Naive B cell (primary cell): ENCODE results near the gene AFM. TPM values are rescaled to one million over a fixed set of nuclear protein-coding genes. Genes with fewer than 3 reads are reported as not detected.

Experiments
- ATAC-seq, 2 donors: fragments of 150-1000 bp; cut with Tn5 transposase; 2 replicates each; pipeline ENCODE4 v1.10.0; 2021; ENCODE audit warnings: low read depth in 2 of 2, mild to moderate bottlenecking in 2 of 2, moderate library complexity in 2 of 2
- DNase-seq: peaks from one replicate; pipeline ENCODE4 v3.0.0; 2022
- H3K27ac Mint-ChIP-seq, 6 donors: one replicate each; pipeline ENCODE4 v1.8.0; 2020 to 2022; ENCODE audit warnings: mild to moderate bottlenecking in 6 of 6, mixed read lengths in 6 of 6, moderate library complexity in 5 of 6, inconsistent platforms in 2 of 6
- H3K27me3 Mint-ChIP-seq, 3 donors: one replicate each; pipeline ENCODE4 v1.8.0; 2021 to 2022; ENCODE audit warnings: mixed read lengths in 3 of 3, mild to moderate bottlenecking in 1 of 3
- H3K36me3 Mint-ChIP-seq, 2 donors: one replicate each; pipeline ENCODE4 v1.8.0; 2020 to 2022; ENCODE audit warnings: mixed read lengths in 2 of 2, inconsistent platforms in 1 of 2, mild to moderate bottlenecking in 1 of 2
- H3K4me1 Mint-ChIP-seq, 3 donors: one replicate each; pipeline ENCODE4 v1.8.0; 2020 to 2022; ENCODE audit warnings: mixed read lengths in 3 of 3, inconsistent platforms in 1 of 3, mild to moderate bottlenecking in 1 of 3, moderate library complexity in 1 of 3
- H3K4me3 Mint-ChIP-seq, 8 donors: one replicate each; pipeline ENCODE4 v1.8.0; 2020 to 2022; ENCODE audit warnings: mild to moderate bottlenecking in 8 of 8, mixed read lengths in 8 of 8, moderate library complexity in 8 of 8, inconsistent platforms in 2 of 8
- H3K9me3 Mint-ChIP-seq, 7 donors: one replicate each; pipeline ENCODE4 v1.8.0; 2020 to 2022; ENCODE audit warnings: mixed read lengths in 7 of 7, mild to moderate bottlenecking in 5 of 7, inconsistent platforms in 2 of 7, moderate library complexity in 1 of 7
- polyA plus RNA-seq, 6 donors: library from polyadenylated mRNA; unstranded; fragments of 300-500 nt; fragmentation: Illumina TruSeq; gene quantifications; one replicate each; pipeline ENCODE4 v1.2.3, GENCODE V29; 2021; ENCODE audit warnings: low read depth in 6 of 6

AFM gene
- polyA plus RNA-seq, 6 donors from 2014 or later: not detected

GRCh38 chr4:73499996-73500765 lies 18.6 kb downstream of the AFM start:
- H3K36me3 Mint-ChIP-seq: no peaks in the 10 kb centered on the region
- H3K4me3 Mint-ChIP-seq: no peak overlapping the region
- H3K9me3 Mint-ChIP-seq: no peaks in the 10 kb centered on the region
- H3K27me3 Mint-ChIP-seq: no peaks in the 10 kb centered on the region
- H3K27ac Mint-ChIP-seq: no peak overlapping the region
- DNase-seq: no peak
- H3K4me1 Mint-ChIP-seq: no peaks in the 10 kb centered on the region
- no peak for ATAC-seq

DNA sequence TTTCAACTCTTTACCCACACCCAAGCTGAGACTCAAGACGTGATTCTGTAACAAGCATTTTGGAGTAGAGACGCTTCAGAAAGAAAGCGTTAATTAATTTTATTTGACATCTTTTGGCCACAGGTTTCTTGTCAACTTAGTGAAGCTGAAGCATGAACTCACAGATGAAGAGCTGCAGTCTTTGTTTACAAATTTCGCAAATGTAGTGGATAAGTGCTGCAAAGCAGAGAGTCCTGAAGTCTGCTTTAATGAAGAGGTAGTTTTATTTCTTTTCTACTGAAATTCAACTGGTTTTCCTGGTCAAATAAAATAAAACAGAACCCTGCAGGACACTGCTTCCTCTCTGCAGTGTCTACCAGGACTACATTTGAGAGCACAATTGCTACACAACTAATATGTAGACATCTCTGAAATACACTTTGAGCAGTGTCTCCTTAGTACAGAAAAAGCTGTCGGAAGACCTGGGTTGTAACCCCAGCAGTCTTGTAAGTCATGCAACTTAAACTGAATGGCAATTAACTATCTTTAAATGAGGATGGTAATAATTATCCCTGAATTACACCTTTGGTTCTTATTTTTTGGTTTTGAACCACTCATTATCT lies 20.2 kb downstream of the AFM start:
- Mint-ChIP-seq H3K27me3 (peaks cover 0 to 4% (median 0%) of the 10 kb centered on the region in 3 donors), H3K27ac (peak overlapping the region in 1 of 6 donors; percentile 7), H3K4me3 (no peak overlapping the region), H3K36me3 (no peaks in the 10 kb centered on the region), H3K4me1 (no peaks in the 10 kb centered on the region), H3K9me3 (no peaks in the 10 kb centered on the region)
- DNase-seq: no peak
- no peak for ATAC-seq

DNA sequence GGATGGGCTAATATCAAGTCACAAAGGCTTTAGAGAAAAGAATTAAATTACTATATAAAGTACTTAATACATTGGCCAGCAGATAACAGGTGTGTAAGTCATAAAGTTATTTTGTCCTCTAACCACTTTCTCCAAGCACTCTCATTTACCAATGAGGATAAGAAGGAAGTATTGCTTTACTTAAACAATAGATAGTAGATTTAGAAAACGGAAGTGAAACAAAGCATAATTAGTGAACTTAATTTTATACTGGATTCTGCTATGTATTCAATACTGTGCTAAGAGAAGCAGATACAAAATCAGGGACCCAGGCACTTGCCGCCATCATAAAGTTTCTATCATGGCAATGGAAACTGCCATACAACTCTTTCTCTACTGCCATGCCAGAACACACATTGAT lies 24.0 kb downstream of the AFM start:
- H3K36me3 Mint-ChIP-seq: no peaks in the 10 kb centered on the region
- H3K4me3 Mint-ChIP-seq: no peak overlapping the region
- no peaks in the 10 kb centered on the region for H3K4me1 Mint-ChIP-seq
- H3K9me3 Mint-ChIP-seq: no peaks in the 10 kb centered on the region
- peaks cover 0 to 4% (median 0%) of the 10 kb centered on the region in 3 donors for H3K27me3 Mint-ChIP-seq
- no peak for ATAC-seq
- no peak for DNase-seq
- H3K27ac Mint-ChIP-seq: no peak overlapping the region

GRCh38 chr4:73507541-73507940 lies 26.0 kb downstream of the AFM start:
- Mint-ChIP-seq H3K36me3 (no peaks in the 10 kb centered on the region), H3K27me3 (peaks cover 0 to 4% (median 0%) of the 10 kb centered on the region in 3 donors), H3K27ac (no peak overlapping the region), H3K4me3 (no peak overlapping the region), H3K9me3 (no peaks in the 10 kb centered on the region), H3K4me1 (no peaks in the 10 kb centered on the region)
- no peak for DNase-seq
- no peak for ATAC-seq

- no peaks in the 10 kb centered on the region for H3K36me3 Mint-ChIP-seq
- ATAC-seq: no peak
- no peak for DNase-seq
- no peaks in the 10 kb centered on the region for H3K9me3 Mint-ChIP-seq
- H3K27ac Mint-ChIP-seq: peak overlapping the region in 1 of 6 donors; percentile 26
- no peaks in the 10 kb centered on the region for H3K4me1 Mint-ChIP-seq
- no peak overlapping the region for H3K4me3 Mint-ChIP-seq
- H3K27me3 Mint-ChIP-seq: peaks cover 0 to 4% (median under 1%) of the 10 kb centered on the region in 3 donors
These were observed 27.1 kb downstream of the AFM start for GRCh38 chr4:73508651-73509050.

- no peak for ATAC-seq
- H3K36me3 Mint-ChIP-seq: no peaks in the 10 kb centered on the region
- peaks cover 0 to 4% (median 1%) of the 10 kb centered on the region in 7 donors for H3K9me3 Mint-ChIP-seq
- H3K27me3 Mint-ChIP-seq: peaks cover 6 to 38% (median 13%) of the 10 kb centered on the region in 3 donors
- DNase-seq: no peak
- no peak overlapping the region for H3K4me3 Mint-ChIP-seq
- no peaks in the 10 kb centered on the region for H3K4me1 Mint-ChIP-seq
- H3K27ac Mint-ChIP-seq: no peak overlapping the region
These were observed 36.8 kb downstream of the AFM start for GRCh38 chr4:73518340-73518739.

DNA sequence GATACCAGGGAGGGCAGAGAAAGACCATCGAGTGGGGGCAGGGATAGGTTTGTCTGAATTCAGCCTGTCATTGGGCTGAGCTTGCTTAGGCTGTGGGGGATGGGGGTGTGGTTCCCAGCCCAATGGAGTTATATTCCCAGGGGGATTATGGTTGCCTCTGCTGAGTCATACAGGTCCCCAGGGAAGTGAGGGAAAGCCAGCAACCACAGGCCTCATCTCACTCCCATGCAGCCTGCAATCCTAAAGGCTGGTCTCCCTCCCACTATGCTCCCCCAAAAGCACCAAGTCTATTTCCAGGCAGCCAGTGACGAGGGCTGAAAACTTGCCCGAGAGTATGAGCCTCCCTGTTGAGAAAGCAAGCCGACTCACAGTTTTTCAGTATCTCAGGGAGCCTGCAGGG lies 39.3 kb downstream of the AFM start:
- no peaks in the 10 kb centered on the region for H3K36me3 Mint-ChIP-seq
- H3K4me3 Mint-ChIP-seq: no peak overlapping the region
- peaks cover 0 to 4% (median 1%) of the 10 kb centered on the region in 7 donors for H3K9me3 Mint-ChIP-seq
- H3K27me3 Mint-ChIP-seq: peaks cover 6 to 21% (median 7%) of the 10 kb centered on the region in 3 donors
- ATAC-seq (no peak), DNase-seq (no peak)
- H3K27ac Mint-ChIP-seq: no peak overlapping the region
- no peaks in the 10 kb centered on the region for H3K4me1 Mint-ChIP-seq

GRCh38 chr4:73523126-73523525 lies 41.6 kb downstream of the AFM start:
- Mint-ChIP-seq H3K27me3 (peaks cover 0 to 6% (median 6%) of the 10 kb centered on the region in 3 donors), H3K4me1 (no peaks in the 10 kb centered on the region), H3K36me3 (no peaks in the 10 kb centered on the region), H3K9me3 (peaks cover 0 to 4% (median 0%) of the 10 kb centered on the region in 7 donors), H3K27ac (no peak overlapping the region), H3K4me3 (no peak overlapping the region)
- ATAC-seq (no peak), DNase-seq (no peak)

GRCh38 chr4:73525611-73526010 lies 44.1 kb downstream of the AFM start:
- Mint-ChIP-seq H3K27me3 (peaks cover 0 to under 1% (median 0%) of the 10 kb centered on the region in 3 donors), H3K27ac (no peak overlapping the region), H3K9me3 (peaks cover 0 to 1% (median 0%) of the 10 kb centered on the region in 7 donors), H3K4me1 (no peaks in the 10 kb centered on the region), H3K36me3 (no peaks in the 10 kb centered on the region), H3K4me3 (no peak overlapping the region)
- ATAC-seq: no peak
- no peak for DNase-seq

DNA sequence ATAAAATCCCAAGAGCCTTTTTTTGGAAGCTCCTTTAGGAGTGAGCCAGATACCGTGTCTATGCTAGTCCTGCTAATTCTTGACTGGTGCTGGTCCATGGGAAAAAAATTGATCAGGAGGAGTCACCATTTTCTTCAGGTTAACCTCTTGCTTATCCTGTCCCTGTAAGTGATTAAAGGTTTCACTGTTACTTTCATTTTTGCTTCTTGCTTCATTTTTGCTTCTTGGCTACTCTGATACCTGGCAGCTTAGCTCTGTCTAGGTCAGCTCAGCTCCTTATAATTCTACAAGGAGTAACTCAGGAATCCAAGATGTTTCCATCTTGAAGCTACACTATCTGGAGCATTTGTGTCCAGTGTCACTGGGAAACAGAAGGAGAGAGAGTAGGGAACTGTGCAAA lies 45.7 kb downstream of the AFM start:
- no peaks in the 10 kb centered on the region for H3K4me1 Mint-ChIP-seq
- DNase-seq (no peak), ATAC-seq (no peak)
- H3K27ac Mint-ChIP-seq: no peak overlapping the region
- no peak overlapping the region for H3K4me3 Mint-ChIP-seq
- H3K9me3 Mint-ChIP-seq: peaks cover 0 to 1% (median 0%) of the 10 kb centered on the region in 7 donors
- no peaks in the 10 kb centered on the region for H3K27me3 Mint-ChIP-seq
- H3K36me3 Mint-ChIP-seq: no peaks in the 10 kb centered on the region

- Mint-ChIP-seq H3K4me1 (no peaks in the 10 kb centered on the region), H3K27me3 (no peaks in the 10 kb centered on the region), H3K4me3 (no peak overlapping the region), H3K9me3 (no peaks in the 10 kb centered on the region), H3K36me3 (no peaks in the 10 kb centered on the region), H3K27ac (no peak overlapping the region)
- ATAC-seq (no peak), DNase-seq (no peak)
These were observed 46.6 kb downstream of the AFM start for GRCh38 chr4:73528171-73528570.

GRCh38 chr4:73533515-73534422 lies 52.2 kb downstream of the AFM start:
- Mint-ChIP-seq H3K27ac (no peak overlapping the region), H3K9me3 (no peaks in the 10 kb centered on the region), H3K4me1 (no peaks in the 10 kb centered on the region), H3K36me3 (no peaks in the 10 kb centered on the region), H3K4me3 (no peak overlapping the region), H3K27me3 (peaks cover 0 to 5% (median 0%) of the 10 kb centered on the region in 3 donors)
- ATAC-seq: no peak
- no peak for DNase-seq

GRCh38 chr4:73538162-73538561 lies 56.6 kb downstream of the AFM start:
- no peaks in the 10 kb centered on the region for H3K9me3 Mint-ChIP-seq
- H3K27me3 Mint-ChIP-seq: peaks cover 0 to 9% (median 0%) of the 10 kb centered on the region in 3 donors
- H3K27ac Mint-ChIP-seq: no peak overlapping the region
- DNase-seq (no peak), ATAC-seq (no peak)
- no peak overlapping the region for H3K4me3 Mint-ChIP-seq
- no peaks in the 10 kb centered on the region for H3K4me1 Mint-ChIP-seq
- no peaks in the 10 kb centered on the region for H3K36me3 Mint-ChIP-seq
